Ectodermal cell (in vitro differentiated cells): ENCODE data around the gene ZNF532. TPM values are rescaled to one million over a fixed set of nuclear protein-coding genes. Genes with fewer than 3 reads are reported as not detected.
"Not testable (repeated sequence)": the region's sequence is repeated elsewhere in the genome, so short reads cannot be mapped to it uniquely, and the experiment has no call there.

Experiments
- H3K27ac ChIP-seq: 2 replicates; pipeline ENCODE4 v1.7.0; 2013; ENCODE audit warnings: mild to moderate bottlenecking, low read depth, low read length; ENCODE audit not compliant: insufficient read depth, poor library complexity, severe bottlenecking
- H3K27me3 ChIP-seq: 2 replicates; pipeline ENCODE4 v1.7.0; 2013; ENCODE audit warnings: mild to moderate bottlenecking, low read length; ENCODE audit not compliant: insufficient read depth, control insufficient read depth, poor library complexity, severe bottlenecking
- H3K36me3 ChIP-seq: one replicate; pipeline ENCODE4 v1.7.0; 2013; ENCODE audit warnings: low read length; ENCODE audit not compliant: control insufficient read depth, insufficient read depth
- H3K4me1 ChIP-seq: one replicate; pipeline ENCODE4 v1.7.0; 2013; ENCODE audit warnings: low read length; ENCODE audit not compliant: control insufficient read depth, insufficient read depth
- H3K4me3 ChIP-seq: 2 replicates; pipeline ENCODE4 v1.7.0; 2013; ENCODE audit warnings: low read depth, low read length, control low read depth; ENCODE audit not compliant: insufficient read depth
- H3K9me3 ChIP-seq: 2 replicates; pipeline ENCODE4 v1.7.0; 2013; ENCODE audit warnings: mild to moderate bottlenecking, low read length, moderate library complexity; ENCODE audit not compliant: control insufficient read depth
- WGBS, 2 experiments: methylation state at CpG; one replicate each; pipeline ENCODE4 v1.1.7; 2013; ENCODE audit warnings: missing lambda C conversion rate in 2 of 2; 5-methylcytosine and 5-hydroxymethylcytosine counted together
- polyA plus RNA-seq, 4 experiments: library from polyadenylated mRNA; stranded (reverse); fragments of 50-300 nt; gene quantifications; one replicate each; pipeline ENCODE4 v1.2.3, GENCODE V29; 2013

The ZNF532 gene
- 152 TPM for polyA plus RNA-seq (2013, experiment 1 of 4)
- 162 TPM for polyA plus RNA-seq (2013, experiment 2 of 4)
- 110 TPM for polyA plus RNA-seq (2013, experiment 3 of 4)
- polyA plus RNA-seq (2013, experiment 4 of 4), result 141 TPM

GRCh38 chr18:58864146-58865032, at the start of gene ZNF532:
TSS of gene ZNF532 (plus strand) at chr18:58864877. CDS start in a region left out here.
- Histone ChIP-seq H3K27ac (peak within 1 kb of the TSS; percentile 98), H3K4me1 (peaks cover 59% of the 10 kb centered on the region), H3K9me3 (no peaks in the 10 kb centered on the region), H3K4me3 (peak within 1 kb of the TSS; percentile 79), H3K36me3 (peaks cover 17% of the 10 kb centered on the region), H3K27me3 (no peaks in the 10 kb centered on the region)
- 4 to 5% methylated on average over 14 to 16 of the region's 17 CpGs for WGBS, 2 experiments

DNA sequence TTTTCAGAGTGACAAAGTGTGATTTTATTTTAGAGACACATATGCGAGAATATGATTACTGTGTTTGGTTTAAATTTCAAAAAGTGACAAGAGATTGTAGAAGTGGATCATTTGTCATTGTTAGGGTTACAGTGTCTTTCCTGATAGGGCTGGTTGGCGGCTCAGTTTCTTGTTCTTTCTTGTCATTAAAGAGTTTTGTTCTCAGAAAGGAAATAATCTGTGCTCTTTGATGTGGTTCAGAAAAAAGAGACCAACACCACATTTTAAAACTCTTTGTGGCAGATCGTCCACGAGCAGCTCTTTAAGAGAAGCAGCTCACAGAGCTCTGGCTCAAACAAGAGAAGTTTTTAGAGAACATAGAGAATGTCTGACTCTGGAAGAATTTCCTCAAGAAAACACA, 45.6 kb upstream of the ZNF532 start:
- H3K4me3 ChIP-seq, result no peak overlapping the region
- no peaks in the 10 kb centered on the region for H3K9me3 ChIP-seq
- H3K4me1 ChIP-seq, result no peaks in the 10 kb centered on the region
- H3K36me3 ChIP-seq, result no peaks in the 10 kb centered on the region
- no peaks in the 10 kb centered on the region for H3K27me3 ChIP-seq
- H3K27ac ChIP-seq, result no peak overlapping the region
- WGBS, 2 experiments, result 84 to 87% methylated on average over 2 to 4 of the region's 4 CpGs

GRCh38 chr18:58820251-58820650, 44.4 kb upstream of the ZNF532 start:
- Histone ChIP-seq H3K27me3 (no peaks in the 10 kb centered on the region), H3K36me3 (no peaks in the 10 kb centered on the region), H3K4me1 (no peaks in the 10 kb centered on the region), H3K27ac (no peak overlapping the region), H3K4me3 (no peak overlapping the region), H3K9me3 (no peaks in the 10 kb centered on the region)
- 95% methylated on average over 3 of the region's 3 CpGs for WGBS, 2 experiments

DNA sequence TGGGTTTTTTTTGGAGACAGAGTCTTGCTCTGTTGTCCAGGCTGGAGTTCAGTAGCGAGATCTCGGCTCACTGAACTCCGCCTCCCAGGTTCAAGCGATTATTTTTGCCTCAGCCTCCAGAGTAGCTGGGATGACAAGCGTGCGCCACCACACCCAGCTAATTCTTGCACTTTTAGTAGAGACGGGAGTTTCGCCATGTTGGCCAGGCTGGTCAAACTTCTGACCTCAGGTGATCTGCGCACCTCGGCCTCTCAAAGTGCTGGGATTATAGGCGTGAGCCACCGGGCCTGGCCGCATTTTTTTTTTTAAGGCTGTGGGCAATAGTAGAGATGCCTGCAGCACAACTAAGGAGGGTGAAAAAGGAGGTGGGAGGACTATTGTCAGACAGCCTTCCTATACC, 41.7 kb upstream of the ZNF532 start:
- H3K4me3 ChIP-seq, result no peak overlapping the region
- no peak overlapping the region for H3K27ac ChIP-seq
- H3K4me1 ChIP-seq, result no peaks in the 10 kb centered on the region
- H3K9me3 ChIP-seq, result no peaks in the 10 kb centered on the region
- WGBS, 2 experiments, result 91 to 94% methylated on average over 13 of the region's 13 CpGs
- no peaks in the 10 kb centered on the region for H3K36me3 ChIP-seq
- no peaks in the 10 kb centered on the region for H3K27me3 ChIP-seq

DNA sequence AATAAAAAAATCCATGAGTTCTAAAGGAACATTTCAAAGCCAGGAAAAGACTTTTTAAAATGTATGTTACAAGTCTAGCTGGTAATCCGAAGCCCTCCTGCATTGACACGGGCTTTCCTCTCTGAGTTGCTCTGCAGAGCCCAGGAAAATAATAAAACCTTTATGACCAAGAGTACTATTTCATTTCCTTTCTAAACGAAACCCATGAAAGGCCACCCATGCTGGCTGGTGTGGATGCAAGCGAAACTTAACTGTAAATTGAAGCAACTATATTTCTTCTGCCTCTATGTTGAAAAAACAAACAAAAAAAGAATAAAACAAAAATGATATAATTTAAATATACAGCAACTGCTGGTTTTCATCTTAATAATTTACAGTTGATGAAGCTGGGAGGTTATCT, 41.3 kb upstream of the ZNF532 start:
- Histone ChIP-seq H3K4me1 (no peaks in the 10 kb centered on the region), H3K27ac (no peak overlapping the region), H3K36me3 (no peaks in the 10 kb centered on the region), H3K4me3 (no peak overlapping the region), H3K9me3 (no peaks in the 10 kb centered on the region), H3K27me3 (no peaks in the 10 kb centered on the region)
- WGBS, 2 experiments, result 92 to 94% methylated on average over 4 of the region's 4 CpGs

- not testable (repeated sequence) for H3K9me3 ChIP-seq, H3K27ac ChIP-seq, H3K4me1 ChIP-seq, H3K36me3 ChIP-seq, H3K27me3 ChIP-seq, H3K4me3 ChIP-seq
- WGBS, 2 experiments, result 96 to 97% methylated on average over 6 of the region's 6 CpGs
These were observed 37.8 kb upstream of the ZNF532 start for GRCh38 chr18:58826926-58827325.

- Histone ChIP-seq H3K36me3 (no peaks in the 10 kb centered on the region), H3K4me1 (no peaks in the 10 kb centered on the region), H3K27ac (no peak overlapping the region), H3K9me3 (no peaks in the 10 kb centered on the region), H3K4me3 (no peak overlapping the region), H3K27me3 (no peaks in the 10 kb centered on the region)
- 92 to 96% methylated on average over 5 of the region's 5 CpGs for WGBS, 2 experiments
These were observed 37.2 kb upstream of the ZNF532 start for GRCh38 chr18:58827428-58827827.

DNA sequence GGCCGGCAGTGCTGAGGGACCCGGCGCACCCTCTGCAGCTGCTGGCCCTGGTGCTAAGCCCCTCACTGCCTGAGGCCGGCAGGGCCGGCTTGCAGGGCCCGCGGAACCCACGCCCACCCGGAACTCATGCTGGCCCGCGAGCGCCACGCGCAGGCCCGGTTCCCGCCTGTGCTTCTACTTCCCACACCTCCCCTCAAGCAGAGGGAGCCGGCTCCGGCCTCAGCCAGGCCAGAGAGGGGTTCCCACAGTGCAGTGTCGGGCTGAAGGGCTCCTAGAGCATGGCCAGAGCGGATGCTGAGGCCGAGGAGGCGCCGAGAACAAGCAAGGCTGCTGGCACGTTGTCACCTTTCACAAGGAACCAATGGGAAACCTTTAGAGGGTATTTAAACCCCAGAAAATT, 36.8 kb upstream of the ZNF532 start:
- Histone ChIP-seq H3K4me1 (no peaks in the 10 kb centered on the region), H3K36me3 (no peaks in the 10 kb centered on the region), H3K4me3 (no peak overlapping the region), H3K27ac (no peak overlapping the region), H3K27me3 (no peaks in the 10 kb centered on the region), H3K9me3 (no peaks in the 10 kb centered on the region)
- WGBS, 2 experiments, result 97% methylated on average over 24 of the region's 24 CpGs

DNA sequence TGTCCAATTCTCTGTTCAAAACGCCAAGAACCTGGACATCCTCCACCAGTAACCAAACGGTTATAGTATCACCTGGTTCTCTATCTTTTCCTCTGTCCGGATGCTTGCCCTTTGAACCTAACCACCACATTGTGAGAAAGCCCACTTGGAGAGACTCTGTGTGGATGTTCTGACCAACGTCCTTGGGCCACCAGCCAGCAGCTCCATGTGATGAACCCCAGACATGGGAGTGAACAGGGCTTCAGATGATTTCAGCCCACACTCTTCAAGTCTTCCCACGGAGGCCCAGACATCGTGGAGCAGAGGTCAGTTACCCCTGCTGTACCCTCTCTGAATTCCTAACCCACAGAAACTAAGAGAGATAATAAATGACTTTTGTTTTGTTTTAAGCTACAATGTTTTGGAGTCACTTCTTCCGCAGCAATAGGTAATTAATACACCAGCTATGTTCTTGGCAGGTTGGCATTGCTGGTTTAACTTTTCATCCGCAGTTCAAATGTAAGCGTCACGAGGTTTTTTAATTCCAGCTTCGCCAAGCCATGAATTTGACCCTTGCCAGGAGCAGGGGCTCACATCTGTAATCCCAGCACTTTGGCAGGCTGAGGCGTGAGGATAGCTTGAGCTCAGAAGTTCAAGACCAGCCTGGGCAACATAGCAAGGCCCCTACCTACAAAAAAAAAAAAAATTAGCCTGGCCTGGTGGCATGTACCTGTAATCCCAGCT, 36.1 kb upstream of the ZNF532 start:
- WGBS, 2 experiments, result 90 to 92% methylated on average over 12 of the region's 12 CpGs
- no peaks in the 10 kb centered on the region for H3K9me3 ChIP-seq
- H3K4me3 ChIP-seq, result no peak overlapping the region
- H3K36me3 ChIP-seq, result no peaks in the 10 kb centered on the region
- H3K27me3 ChIP-seq, result no peaks in the 10 kb centered on the region
- no peaks in the 10 kb centered on the region for H3K4me1 ChIP-seq
- no peak overlapping the region for H3K27ac ChIP-seq

DNA sequence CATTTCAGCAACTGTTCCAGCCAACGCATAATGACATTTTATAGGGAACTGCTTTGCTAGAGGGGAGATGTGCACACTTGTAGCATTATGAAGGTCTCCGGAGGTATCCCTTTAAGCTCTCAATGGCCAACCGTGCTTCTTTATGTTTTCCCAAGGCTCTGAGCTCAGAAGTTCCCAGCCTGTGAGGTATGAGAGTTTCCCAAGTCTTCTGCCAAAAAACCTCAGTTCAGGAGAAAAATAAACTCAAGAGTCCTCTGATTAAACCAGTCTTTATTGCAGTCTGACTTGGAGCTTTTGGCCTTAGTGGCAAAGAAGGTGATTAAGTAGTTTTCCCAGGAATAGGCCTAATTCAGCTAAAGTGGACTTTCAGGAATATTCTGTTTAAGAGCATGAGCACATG, 35.4 kb upstream of the ZNF532 start:
- Histone ChIP-seq H3K4me3 (no peak overlapping the region), H3K27me3 (no peaks in the 10 kb centered on the region), H3K4me1 (no peaks in the 10 kb centered on the region), H3K27ac (no peak overlapping the region), H3K36me3 (no peaks in the 10 kb centered on the region), H3K9me3 (no peaks in the 10 kb centered on the region)
- 91 to 92% methylated on average over 3 of the region's 3 CpGs for WGBS, 2 experiments
